B cell (primary cell): Measurements from ENCODE around the gene DRICH1.

Experiments
- CTCF ChIP-seq: fragments of 200-600 bp; IDR thresholded peaks from one replicate; pipeline ENCODE4 v1.8.0; 2022; ENCODE audit warnings: antibody characterized with exemption, mild to moderate bottlenecking
- EZH2 ChIP-seq: IDR thresholded peaks from 2 replicates; pipeline ENCODE4 v1.6.1; 2012; ENCODE audit warnings: borderline replicate concordance, low read depth, mild to moderate bottlenecking, moderate library complexity, low read length; ENCODE audit not compliant: insufficient read depth, poor library complexity, severe bottlenecking

- TF ChIP-seq CTCF (no peak), EZH2 (no peak)
Observed at GRCh38 chr22:23606204-23607131, 25.7 kb downstream of the DRICH1 start.
